GM19035 (cell line): Measurements from ENCODE around the gene ZDHHC20.
"Not testable (repeated sequence)": the region's sequence is repeated elsewhere in the genome, so short reads cannot be mapped to it uniquely, and the experiment has no call there.

Experiments used
- ATAC-seq: cut with Tn5 transposase; IDR thresholded peaks from one replicate; pipeline ENCODE4 v1.9.1; 2021; ENCODE audit not compliant: unreplicated experiment

Gene ZDHHC20

GRCh38 chr13:21435687-21436151, 23.4 kb downstream of the ZDHHC20 start:
- peak; percentile 97 for ATAC-seq

- no peak for ATAC-seq
Measured at GRCh38 chr13:21435231-21435630, 23.9 kb downstream of the ZDHHC20 start.

- ATAC-seq = no peak
Measured at GRCh38 chr13:21434588-21434987, 24.5 kb downstream of the ZDHHC20 start.

- no peak for ATAC-seq
Measured at GRCh38 chr13:21429211-21429610, 29.9 kb downstream of the ZDHHC20 start.

- no peak for ATAC-seq
Measured at GRCh38 chr13:21427741-21428140, 31.4 kb downstream of the ZDHHC20 start.

- no peak for ATAC-seq
Measured at GRCh38 chr13:21426238-21426637, 32.9 kb downstream of the ZDHHC20 start.

GRCh38 chr13:21420706-21421105, 38.4 kb downstream of the ZDHHC20 start:
- no peak for ATAC-seq

GRCh38 chr13:21413013-21413412, 46.1 kb downstream of the ZDHHC20 start:
- ATAC-seq = no peak

- ATAC-seq = not testable (repeated sequence)
Measured at GRCh38 chr13:21410453-21410852, 48.6 kb downstream of the ZDHHC20 start.

GRCh38 chr13:21405309-21405708, 53.8 kb downstream of the ZDHHC20 start:
- ATAC-seq = no peak

- ATAC-seq = no peak
Measured at GRCh38 chr13:21402586-21403307, 56.4 kb downstream of the ZDHHC20 start.

GRCh38 chr13:21399741-21400140, 59.4 kb downstream of the ZDHHC20 start:
- no peak for ATAC-seq

GRCh38 chr13:21395953-21396352, 63.1 kb downstream of the ZDHHC20 start:
- ATAC-seq = no peak

- ATAC-seq = no peak
Measured at GRCh38 chr13:21389124-21389523, 70.0 kb downstream of the ZDHHC20 start.

GRCh38 chr13:21385710-21386109, 73.4 kb downstream of the ZDHHC20 start:
- ATAC-seq = no peak

GRCh38 chr13:21383090-21383489, 76.0 kb downstream of the ZDHHC20 start:
- no peak for ATAC-seq

GRCh38 chr13:21376998-21377985, 81.8 kb downstream of the ZDHHC20 start:
- not testable (repeated sequence) for ATAC-seq

GRCh38 chr13:21372530-21372929, 86.6 kb downstream of the ZDHHC20 start:
- ATAC-seq = no peak

- ATAC-seq = no peak
Measured at GRCh38 chr13:21371011-21371410, 88.1 kb downstream of the ZDHHC20 start.

- ATAC-seq = no peak
Measured at GRCh38 chr13:21365574-21365973, 93.5 kb downstream of the ZDHHC20 start.

GRCh38 chr13:21364916-21365315, 94.2 kb downstream of the ZDHHC20 start:
- ATAC-seq = no peak

- no peak for ATAC-seq
Measured at GRCh38 chr13:21364357-21364756, 94.7 kb downstream of the ZDHHC20 start.
